CD14-positive monocyte (primary cell): ENCODE measurements around the gene DRD1. TPM values are rescaled to one million over a fixed set of nuclear protein-coding genes. Genes with fewer than 3 reads are reported as not detected.

Experiments
- DNase-seq, 3 donors: peaks; one replicate each; pipeline ENCODE4 v3.0.0-alpha.2; 2011 to 2022
- H2AFZ ChIP-seq: 2 replicates; pipeline ENCODE4 v1.6.0; 2012; ENCODE audit warnings: mild to moderate bottlenecking, low read depth, low read length, inconsistent platforms; ENCODE audit not compliant: insufficient read depth, poor library complexity, severe bottlenecking
- H3K27ac ChIP-seq, 2 donors: 1 replicate in 1 of 2; 2 replicates in 1 of 2; pipeline ENCODE4 v1.5.1; 2012 to 2013; ENCODE audit warnings: low read length in 2 of 2, control low read depth in 1 of 2, inconsistent platforms in 1 of 2, low read depth in 1 of 2, mild to moderate bottlenecking in 1 of 2
- H3K27me3 ChIP-seq, 2 donors: one replicate each; pipeline versions ENCODE4 v1.6.0 to v1.6.1; 2011 to 2013; ENCODE audit warnings: low read length in 2 of 2; ENCODE audit not compliant: control insufficient read depth in 2 of 2, insufficient read depth in 2 of 2
- H3K36me3 ChIP-seq, 2 donors: replicated peaks in 1 of 2; 1 replicate in 1 of 2; 2 replicates in 1 of 2; pipeline versions ENCODE4 v1.5.1 to v1.6.1; 2012 to 2013; ENCODE audit warnings: low read length in 2 of 2, control low read depth in 1 of 2, inconsistent platforms in 1 of 2, mild to moderate bottlenecking in 1 of 2; ENCODE audit not compliant: insufficient read depth in 2 of 2, control insufficient read depth in 1 of 2
- H3K4me1 ChIP-seq, 2 donors: 1 replicate in 1 of 2; 2 replicates in 1 of 2; pipeline versions ENCODE4 v1.5.1 to v1.6.1; 2012 to 2013; ENCODE audit warnings: low read length in 2 of 2, control low read depth in 1 of 2, inconsistent platforms in 1 of 2, mild to moderate bottlenecking in 1 of 2, moderate library complexity in 1 of 2; ENCODE audit not compliant: insufficient read depth in 2 of 2, control insufficient read depth in 1 of 2
- H3K4me2 ChIP-seq: replicated peaks from 2 replicates; pipeline ENCODE3; 2012; ENCODE audit warnings: low read length, moderate library complexity, mild to moderate bottlenecking; ENCODE audit not compliant: poor library complexity, severe bottlenecking; ENCODE audit errors: extremely low read depth
- H3K4me3 ChIP-seq, 3 experiments: fragments of 200-600 bp in 1 of 3; sonication (generic) in 1 of 3; replicated peaks in 1 of 3; 1 replicate in 2 of 3; 2 replicates in 1 of 3; pipeline ENCODE4 v1.5.1; 2011 to 2013; ENCODE audit warnings: low read length in 3 of 3, mild to moderate bottlenecking in 3 of 3, control low read depth in 2 of 3, low read depth in 2 of 3, inconsistent platforms in 1 of 3, moderate library complexity in 1 of 3
- H3K79me2 ChIP-seq: 2 replicates; pipeline ENCODE4 v1.6.0; 2012; ENCODE audit warnings: mild to moderate bottlenecking, control low read depth, inconsistent platforms, low read length, moderate library complexity; ENCODE audit not compliant: insufficient read depth
- H3K9ac ChIP-seq: 2 replicates; pipeline ENCODE4 v1.6.0; 2017; ENCODE audit warnings: low read length, mild to moderate bottlenecking; ENCODE audit not compliant: insufficient read depth, poor library complexity, severe bottlenecking
- H3K9me3 ChIP-seq, 2 donors: replicated peaks in 1 of 2; 1 replicate in 1 of 2; 2 replicates in 1 of 2; pipeline versions ENCODE4 v1.5.1 to v1.6.1; 2012 to 2013; ENCODE audit warnings: low read length in 2 of 2, control low read depth in 1 of 2; ENCODE audit not compliant: control insufficient read depth in 1 of 2, insufficient read depth in 1 of 2
- H4K20me1 ChIP-seq: 2 replicates; pipeline ENCODE4 v1.6.0; 2012; ENCODE audit warnings: mild to moderate bottlenecking, low read length, control low read depth, moderate library complexity; ENCODE audit not compliant: insufficient read depth
- H3K27ac Mint-ChIP-seq, 7 donors: one replicate each; pipeline ENCODE4 v1.8.0; 2020; ENCODE audit warnings: mild to moderate bottlenecking in 7 of 7, mixed read lengths in 7 of 7, moderate library complexity in 6 of 7, inconsistent platforms in 2 of 7
- H3K27me3 Mint-ChIP-seq, 3 donors: one replicate each; pipeline ENCODE4 v1.8.0; 2021 to 2022; ENCODE audit warnings: low read depth in 3 of 3, mild to moderate bottlenecking in 3 of 3, mixed read lengths in 3 of 3, moderate library complexity in 3 of 3, inconsistent platforms in 1 of 3
- H3K36me3 Mint-ChIP-seq, 2 donors: one replicate each; pipeline ENCODE4 v1.8.0; 2020; ENCODE audit warnings: mixed read lengths in 2 of 2, inconsistent platforms in 1 of 2, mild to moderate bottlenecking in 1 of 2
- H3K4me1 Mint-ChIP-seq: one replicate; pipeline ENCODE4 v1.8.0; 2020; ENCODE audit warnings: mild to moderate bottlenecking, mixed read lengths
- H3K4me3 Mint-ChIP-seq, 2 donors: one replicate each; pipeline ENCODE4 v1.8.0; 2020; ENCODE audit warnings: mild to moderate bottlenecking in 2 of 2, mixed read lengths in 2 of 2, moderate library complexity in 1 of 2
- H3K9me3 Mint-ChIP-seq, 7 donors: one replicate each; pipeline ENCODE4 v1.8.0; 2020 to 2022; ENCODE audit warnings: mixed read lengths in 7 of 7, mild to moderate bottlenecking in 6 of 7, moderate library complexity in 6 of 7, inconsistent platforms in 2 of 7
- CTCF ChIP-seq: fragments of 200-600 bp; IDR thresholded peaks from one replicate; pipeline ENCODE4 v1.8.0; 2022; ENCODE audit warnings: antibody characterized with exemption, mild to moderate bottlenecking
- WGBS: methylation state at CpG from one replicate; pipeline ENCODE4 v1.1.5; 2013; ENCODE audit warnings: missing lambda C conversion rate; ENCODE audit not compliant: insufficient coverage; 5-methylcytosine and 5-hydroxymethylcytosine counted together
- intact Hi-C, 2 donors: fragments of 100-400 bp; cut with micrococcal nuclease; formaldehyde crosslinking; loops; one replicate each; pipeline versions ENCODE4 v1.15.0 to v1.15.1; 2023
- polyA plus RNA-seq, 3 donors: library from polyadenylated mRNA; depleted of rRNA in 1 of 3; unstranded in 2 of 3; stranded (reverse) in 1 of 3; fragments of 300-500 nt in 2 of 3; fragments of >200 nt in 1 of 3; fragmentation: Illumina TruSeq in 2 of 3; gene quantifications; 1 replicate in 2 of 3; 2 replicates in 1 of 3; pipeline ENCODE4 v1.2.3, GENCODE V29; 2012 to 2021

DRD1 gene
- polyA plus RNA-seq, 3 donors: not detected

- H3K9me3 Mint-ChIP-seq: peaks cover 0 to 11% (median 3%) of the 10 kb centered on the region in 7 donors
- H3K36me3 Mint-ChIP-seq: no peaks in the 10 kb centered on the region
- no peak for TF ChIP-seq CTCF
- Histone ChIP-seq H4K20me1 (no peaks in the 10 kb centered on the region), H3K36me3 (no peaks in the 10 kb centered on the region), H3K9ac (no peak overlapping the region), H3K27ac (no peak overlapping the region), H2AFZ (no peak overlapping the region), H3K9me3 (peaks cover 0 to 5% of the 10 kb centered on the region in 2 donors), H3K4me2 (no peak overlapping the region), H3K4me1 (no peaks in the 10 kb centered on the region), H3K4me3 (no peak overlapping the region), H3K27me3 (peaks cover 0 to under 1% of the 10 kb centered on the region in 2 donors), H3K79me2 (no peaks in the 10 kb centered on the region)
- no peak overlapping the region for H3K4me3 Mint-ChIP-seq
- no peak for DNase-seq
- H3K27ac Mint-ChIP-seq: no peak overlapping the region
- peaks cover 5% of the 10 kb centered on the region for H3K4me1 Mint-ChIP-seq
- WGBS: no CpG with 5 or more reads among the region's 1 CpG
- intact Hi-C loops: no loop called here
- H3K27me3 Mint-ChIP-seq: peaks cover 3 to 5% (median 4%) of the 10 kb centered on the region in 3 donors
Measured at GRCh38 chr5:175418251-175418650, 25.7 kb downstream of the DRD1 start.

GRCh38 chr5:175417384-175417783 lies 26.6 kb downstream of the DRD1 start:
- Mint-ChIP-seq H3K27ac (no peak overlapping the region), H3K4me1 (peaks cover 5% of the 10 kb centered on the region), H3K27me3 (peaks cover 3 to 7% (median 4%) of the 10 kb centered on the region in 3 donors), H3K36me3 (no peaks in the 10 kb centered on the region), H3K9me3 (peaks cover 0 to 11% (median 3%) of the 10 kb centered on the region in 7 donors), H3K4me3 (no peak overlapping the region)
- H2AFZ ChIP-seq: no peak overlapping the region
- no peak overlapping the region for H3K4me3 ChIP-seq
- no peaks in the 10 kb centered on the region for H3K79me2 ChIP-seq
- H3K27me3 ChIP-seq: peaks cover 2 to 4% of the 10 kb centered on the region in 2 donors
- H3K9me3 ChIP-seq: peaks cover 0 to 5% of the 10 kb centered on the region in 2 donors
- H3K9ac ChIP-seq: no peak overlapping the region
- H4K20me1 ChIP-seq: no peaks in the 10 kb centered on the region
- no peak for DNase-seq
- no peak overlapping the region for H3K27ac ChIP-seq
- 86% methylated on average over 2 of the region's 2 CpGs for WGBS
- no peaks in the 10 kb centered on the region for H3K4me1 ChIP-seq
- H3K36me3 ChIP-seq: no peaks in the 10 kb centered on the region
- H3K4me2 ChIP-seq: no peak overlapping the region
- TF ChIP-seq CTCF: no peak
- intact Hi-C loops: no loop called here
